RWPE1 (cell line): ENCODE data around the gene EGFR.

Experiments used
- CTCF ChIA-PET: fragments of 350-600 bp; sonication (Branson Sonifier 250); formaldehyde crosslinking; extraction: SDS; loops from one replicate; lab custom pipeline; 2021; lab: Yijun Ruan, JAX
- POLR2A ChIA-PET: fragments of 400-600 bp; formaldehyde crosslinking; extraction: SDS; loops from one replicate; lab custom pipeline; 2020; ENCODE audit warnings: antibody characterized with exemption; ENCODE audit not compliant: low non-redundant PET; lab: Yijun Ruan, JAX
- DNase-seq: peaks from one replicate; pipeline ENCODE4 v3.0.0; 2012; ENCODE audit warnings: low spot score
- H3K27ac ChIP-seq: fragments of 450-650 bp; 2 replicates; pipeline ENCODE4 v1.5.1; 2017
- TF ChIP-seq, protein P1 (sequence below): fragments of 450-650 bp; conservative IDR thresholded peaks from 2 replicates; pipeline ENCODE4 v1.5.1; 2017; ENCODE audit warnings: low read depth, mild to moderate bottlenecking

EGFR gene

DNA sequence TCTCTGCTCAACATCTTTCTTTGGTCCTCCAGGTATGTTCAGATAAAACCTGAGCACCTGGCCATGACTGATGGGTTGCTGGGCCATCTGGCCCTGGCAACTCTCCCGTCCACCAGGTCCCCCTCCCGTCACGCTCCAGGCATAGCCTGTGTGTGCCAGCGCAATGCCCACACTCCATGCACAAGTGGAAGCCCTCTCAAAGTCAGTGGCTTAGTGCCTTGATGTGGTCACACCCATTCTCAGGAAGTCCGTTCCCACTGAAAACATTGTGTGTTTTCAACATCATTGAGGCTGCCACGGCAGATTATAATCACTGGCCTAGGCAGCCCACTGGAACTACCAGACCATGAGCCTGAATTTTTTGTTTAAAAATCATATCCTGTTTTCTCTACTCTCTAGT, 175.7 kb downstream of the EGFR start:
- ChIA-PET CTCF (interaction anchor here (0.7 to 1.0 kb wide), 2 partner anchors 8 to 435 kb away, joined by 3 read pairs; no protein-coding TSS in a partner anchor), POLR2A (no interaction called here)
- no peak for DNase-seq
- H3K27ac ChIP-seq: peak overlapping the region; percentile 26; the same call in 1 of the 2 replicates
- TF ChIP-seq, protein P1, sequence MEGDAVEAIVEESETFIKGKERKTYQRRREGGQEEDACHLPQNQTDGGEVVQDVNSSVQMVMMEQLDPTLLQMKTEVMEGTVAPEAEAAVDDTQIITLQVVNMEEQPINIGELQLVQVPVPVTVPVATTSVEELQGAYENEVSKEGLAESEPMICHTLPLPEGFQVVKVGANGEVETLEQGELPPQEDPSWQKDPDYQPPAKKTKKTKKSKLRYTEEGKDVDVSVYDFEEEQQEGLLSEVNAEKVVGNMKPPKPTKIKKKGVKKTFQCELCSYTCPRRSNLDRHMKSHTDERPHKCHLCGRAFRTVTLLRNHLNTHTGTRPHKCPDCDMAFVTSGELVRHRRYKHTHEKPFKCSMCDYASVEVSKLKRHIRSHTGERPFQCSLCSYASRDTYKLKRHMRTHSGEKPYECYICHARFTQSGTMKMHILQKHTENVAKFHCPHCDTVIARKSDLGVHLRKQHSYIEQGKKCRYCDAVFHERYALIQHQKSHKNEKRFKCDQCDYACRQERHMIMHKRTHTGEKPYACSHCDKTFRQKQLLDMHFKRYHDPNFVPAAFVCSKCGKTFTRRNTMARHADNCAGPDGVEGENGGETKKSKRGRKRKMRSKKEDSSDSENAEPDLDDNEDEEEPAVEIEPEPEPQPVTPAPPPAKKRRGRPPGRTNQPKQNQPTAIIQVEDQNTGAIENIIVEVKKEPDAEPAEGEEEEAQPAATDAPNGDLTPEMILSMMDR: no peak

DNA sequence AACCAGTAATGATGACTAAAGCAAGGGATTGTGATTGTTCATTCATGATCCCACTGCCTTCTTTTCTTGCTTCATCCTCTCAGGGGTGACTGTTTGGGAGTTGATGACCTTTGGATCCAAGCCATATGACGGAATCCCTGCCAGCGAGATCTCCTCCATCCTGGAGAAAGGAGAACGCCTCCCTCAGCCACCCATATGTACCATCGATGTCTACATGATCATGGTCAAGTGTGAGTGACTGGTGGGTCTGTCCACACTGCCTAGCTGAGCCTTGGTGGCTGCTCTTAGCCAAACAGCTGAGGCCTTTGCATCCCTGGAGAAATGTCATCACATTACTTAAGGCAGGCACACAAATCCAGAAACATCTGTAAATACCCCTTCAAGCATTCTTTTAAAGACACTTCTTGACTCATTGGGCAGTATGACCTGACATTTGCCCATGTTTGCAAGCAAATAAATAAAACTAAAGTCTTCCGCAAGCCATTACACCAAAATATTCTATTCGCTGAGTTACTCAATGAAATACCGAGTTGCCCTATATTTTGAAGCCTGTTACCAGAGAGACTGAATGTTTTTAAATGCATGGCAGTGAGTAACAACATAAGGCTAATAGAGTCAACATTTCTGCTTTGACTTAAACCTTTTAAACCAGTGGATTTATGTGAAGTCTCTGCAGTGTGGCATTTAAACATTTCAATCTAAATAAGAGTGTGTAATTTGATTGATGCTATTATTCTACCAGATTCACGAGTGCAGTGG, 180.0 kb downstream of the EGFR start:
- POLR2A ChIA-PET: no interaction called here
- CTCF ChIA-PET: no interaction called here
- no peak for DNase-seq
- no peak overlapping the region for H3K27ac ChIP-seq
- TF ChIP-seq, protein P1: no peak

DNA sequence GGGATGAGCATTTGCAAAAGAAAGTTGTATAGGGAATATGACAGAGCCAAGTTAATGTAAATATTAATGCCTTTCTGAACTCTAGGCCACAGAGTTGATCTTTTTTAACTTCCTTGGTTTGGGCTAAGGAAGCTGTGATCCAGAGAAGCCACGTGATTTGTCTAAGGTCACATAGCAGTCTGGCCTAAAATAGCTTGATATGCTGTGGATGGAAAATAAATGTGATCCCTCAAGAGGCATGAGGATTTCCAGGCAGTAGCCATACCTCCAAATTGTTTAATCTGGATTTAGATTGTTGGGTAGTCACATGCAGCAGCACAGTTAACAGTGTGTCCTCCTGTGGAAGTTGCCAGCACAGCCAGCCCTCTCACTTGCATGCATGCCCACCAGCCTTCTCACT, 180.6 kb downstream of the EGFR start:
- CTCF ChIA-PET: no interaction called here
- DNase-seq: no peak
- H3K27ac ChIP-seq: no peak overlapping the region
- POLR2A ChIA-PET: no interaction called here
- TF ChIP-seq, protein P1: no peak

DNA sequence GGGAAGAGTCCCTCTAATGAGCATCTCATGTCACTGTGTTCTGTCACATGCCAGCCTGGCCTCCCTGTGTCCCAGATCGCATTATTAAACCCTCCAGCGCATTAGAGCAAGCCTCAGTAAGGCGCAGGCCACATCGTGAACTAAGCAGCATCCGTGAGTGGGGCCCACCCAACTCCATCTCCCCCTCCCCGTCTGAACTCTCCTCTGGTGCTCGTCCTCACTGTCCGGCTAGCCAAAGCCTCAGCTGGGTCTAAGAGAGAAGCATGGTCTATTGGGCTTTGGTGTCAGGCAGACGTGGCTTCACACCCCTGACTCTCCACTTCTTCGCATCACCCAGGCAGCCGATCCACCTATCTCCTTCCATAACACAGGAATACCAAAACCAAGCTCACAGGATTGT, 181.6 kb downstream of the EGFR start:
- TF ChIP-seq, protein P1: no peak
- POLR2A ChIA-PET: no interaction called here

DNA sequence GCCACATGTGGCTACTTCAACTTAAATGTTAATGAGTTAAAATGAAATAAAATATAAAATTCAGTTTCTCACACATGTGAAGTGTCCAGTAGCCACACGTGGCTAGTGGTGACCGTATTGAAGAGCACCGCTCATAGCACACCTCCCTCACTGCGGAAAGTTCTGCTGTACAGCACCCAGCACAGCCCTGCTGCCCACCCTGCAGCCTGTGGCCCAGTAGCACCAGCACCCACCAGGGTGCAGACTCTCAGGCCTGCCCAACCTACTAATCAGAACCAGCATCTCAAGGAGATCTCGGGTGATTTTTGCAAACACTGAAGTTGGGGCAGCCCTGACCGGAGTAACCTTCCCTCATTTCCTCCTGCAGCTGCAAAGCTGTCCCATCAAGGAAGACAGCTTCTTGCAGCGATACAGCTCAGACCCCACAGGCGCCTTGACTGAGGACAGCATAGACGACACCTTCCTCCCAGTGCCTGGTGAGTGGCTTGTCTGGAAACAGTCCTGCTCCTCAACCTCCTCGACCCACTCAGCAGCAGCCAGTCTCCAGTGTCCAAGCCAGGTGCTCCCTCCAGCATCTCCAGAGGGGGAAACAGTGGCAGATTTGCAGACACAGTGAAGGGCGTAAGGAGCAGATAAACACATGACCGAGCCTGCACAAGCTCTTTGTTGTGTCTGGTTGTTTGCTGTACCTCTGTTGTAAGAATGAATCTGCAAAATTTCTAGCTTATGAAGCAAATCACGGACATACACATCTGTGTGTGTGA, 183.5 kb downstream of the EGFR start:
- DNase-seq: no peak
- peak overlapping the region; percentile 62 for H3K27ac ChIP-seq
- POLR2A ChIA-PET: no interaction called here
- TF ChIP-seq, protein P1: no peak
- CTCF ChIA-PET: no interaction called here

More for the DNA sequence above, 181.6 kb downstream of the EGFR start:
- no peak for DNase-seq
- CTCF ChIA-PET: no interaction called here
- peak overlapping the region; percentile 24; the same call in 1 of the 2 replicates for H3K27ac ChIP-seq

DNA sequence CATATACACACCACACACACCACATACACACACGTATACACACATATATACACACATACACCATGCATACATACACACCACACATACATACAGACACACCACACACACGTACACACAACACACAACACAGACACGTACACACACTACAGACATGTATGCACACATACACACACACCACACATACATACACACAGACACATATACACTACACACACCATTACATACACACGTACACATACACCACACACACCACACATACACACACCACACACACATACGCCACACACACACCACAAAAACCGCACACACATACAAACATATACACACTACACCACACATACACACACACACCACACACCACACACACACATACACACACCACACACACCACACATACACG, 184.5 kb downstream of the EGFR start:
- DNase-seq: no peak
- TF ChIP-seq, protein P1: no peak
- no peak overlapping the region for H3K27ac ChIP-seq
- ChIA-PET CTCF (no interaction called here), POLR2A (no interaction called here)
